GM18909 (cell line): Measurements from ENCODE around the gene ABCB9.
"Not testable (repeated sequence)": the region's sequence is repeated elsewhere in the genome, so short reads cannot be mapped to it uniquely, and the experiment has no call there.

ENCODE experiments used
- ATAC-seq: cut with Tn5 transposase; IDR thresholded peaks from one replicate; pipeline ENCODE4 v1.9.1; 2021; ENCODE audit warnings: mild to moderate bottlenecking; ENCODE audit not compliant: unreplicated experiment, poor library complexity

Gene ABCB9

GRCh38 chr12:122905258-122905657, 61.0 kb downstream of the ABCB9 start:
- ATAC-seq = not testable (repeated sequence)

- ATAC-seq = no peak
Observed at GRCh38 chr12:122903693-122904034, 62.6 kb downstream of the ABCB9 start.

GRCh38 chr12:122902854-122903692, 63.2 kb downstream of the ABCB9 start:
- no peak for ATAC-seq

DNA sequence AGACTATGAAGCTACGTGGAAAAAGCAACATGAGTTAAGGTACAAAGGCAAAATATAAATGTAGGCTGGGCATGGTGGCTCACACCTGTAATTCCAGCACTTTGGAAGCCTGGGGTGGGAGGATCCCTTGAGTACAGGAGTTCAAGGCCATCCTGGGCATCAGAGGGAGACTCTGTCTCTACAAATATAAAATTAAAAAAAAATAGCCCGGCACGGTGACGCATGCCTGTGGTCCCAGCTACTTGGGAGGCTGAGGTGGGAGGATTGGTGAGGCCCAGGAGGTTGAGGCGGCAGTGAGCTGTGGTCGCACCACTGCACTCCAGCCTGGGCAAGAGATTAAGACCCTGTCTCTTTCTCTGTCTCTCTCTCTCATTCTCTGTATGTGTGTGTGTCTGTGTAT, 66.4 kb downstream of the ABCB9 start:
- ATAC-seq = no peak

DNA sequence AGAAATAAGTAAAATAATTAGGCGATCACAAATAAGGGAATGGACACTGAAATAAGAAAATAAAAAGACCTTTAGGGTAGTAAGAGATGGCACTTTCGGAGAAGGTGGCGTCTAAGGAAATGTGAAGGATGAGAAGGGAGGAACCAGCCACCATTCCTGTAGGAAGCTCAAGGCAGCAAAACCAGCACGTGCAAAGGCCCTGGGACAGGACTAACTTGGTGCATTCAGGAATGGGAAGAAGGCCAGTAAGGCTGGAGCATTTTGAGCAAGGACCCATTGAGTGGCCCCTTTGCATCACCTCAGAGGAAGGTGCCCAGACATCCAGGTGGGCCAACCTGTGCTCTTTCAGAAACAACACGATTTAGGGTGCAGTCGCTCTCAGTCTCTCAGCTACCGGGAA, 69.6 kb downstream of the ABCB9 start:
- no peak for ATAC-seq

- ATAC-seq = peak; percentile 47
Observed at GRCh38 chr12:122895704-122896636, 70.3 kb downstream of the ABCB9 start, which contains the start of gene VPS37B. VPS37B (minus strand) TSS chr12:122896124; CDS start chr12:122896062, 62 bp downstream.

GRCh38 chr12:122895320-122895703, 71.0 kb downstream of the ABCB9 start:
- no peak for ATAC-seq

DNA sequence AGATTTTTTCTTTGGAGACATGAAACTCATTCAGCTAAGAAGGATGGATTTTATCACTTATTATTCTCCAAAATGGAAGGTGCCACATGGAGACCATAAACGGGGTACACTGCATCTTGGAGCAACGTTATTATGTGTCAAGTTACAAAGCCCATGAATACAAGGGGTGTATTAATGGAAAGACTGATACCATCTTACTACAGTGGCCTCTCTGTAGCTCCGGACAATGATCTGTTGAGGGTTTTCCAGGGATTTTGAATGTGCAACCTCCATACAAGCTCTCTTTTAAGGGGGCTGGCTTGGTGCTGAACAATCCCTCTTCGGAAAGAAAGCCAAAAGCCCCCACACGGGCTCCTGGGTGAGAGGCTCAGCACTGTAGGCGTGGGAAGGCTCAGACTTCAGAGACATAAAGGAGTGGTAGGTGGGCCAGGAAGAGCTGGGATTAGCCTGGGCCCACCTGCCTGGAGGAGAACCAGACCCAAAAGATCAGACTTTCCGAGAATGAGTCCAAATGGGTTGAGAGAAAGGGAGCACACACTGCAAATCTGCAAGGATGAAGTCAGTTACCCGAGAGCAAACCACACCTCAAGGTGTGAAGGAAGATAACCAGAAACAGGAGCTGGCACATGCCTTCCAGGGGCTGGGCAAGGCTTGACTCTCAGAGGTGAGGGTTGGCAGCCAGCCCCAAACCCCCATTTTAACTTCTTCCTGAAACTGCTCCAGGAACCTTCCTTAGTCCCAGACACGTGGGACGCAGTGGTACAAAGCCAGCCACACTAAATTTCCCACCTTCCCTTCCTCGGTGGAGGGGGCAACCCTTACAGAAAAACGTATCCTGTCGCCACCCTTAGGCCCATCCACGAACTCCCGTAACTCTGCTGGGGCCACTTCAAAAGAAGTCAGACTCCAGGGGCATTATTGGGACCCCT, 71.8 kb downstream of the ABCB9 start:
- ATAC-seq = no peak

GRCh38 chr12:122893208-122894153, 72.8 kb downstream of the ABCB9 start:
- no peak for ATAC-seq

- not testable (repeated sequence) for ATAC-seq
Observed at GRCh38 chr12:122892724-122893123, 73.5 kb downstream of the ABCB9 start.

DNA sequence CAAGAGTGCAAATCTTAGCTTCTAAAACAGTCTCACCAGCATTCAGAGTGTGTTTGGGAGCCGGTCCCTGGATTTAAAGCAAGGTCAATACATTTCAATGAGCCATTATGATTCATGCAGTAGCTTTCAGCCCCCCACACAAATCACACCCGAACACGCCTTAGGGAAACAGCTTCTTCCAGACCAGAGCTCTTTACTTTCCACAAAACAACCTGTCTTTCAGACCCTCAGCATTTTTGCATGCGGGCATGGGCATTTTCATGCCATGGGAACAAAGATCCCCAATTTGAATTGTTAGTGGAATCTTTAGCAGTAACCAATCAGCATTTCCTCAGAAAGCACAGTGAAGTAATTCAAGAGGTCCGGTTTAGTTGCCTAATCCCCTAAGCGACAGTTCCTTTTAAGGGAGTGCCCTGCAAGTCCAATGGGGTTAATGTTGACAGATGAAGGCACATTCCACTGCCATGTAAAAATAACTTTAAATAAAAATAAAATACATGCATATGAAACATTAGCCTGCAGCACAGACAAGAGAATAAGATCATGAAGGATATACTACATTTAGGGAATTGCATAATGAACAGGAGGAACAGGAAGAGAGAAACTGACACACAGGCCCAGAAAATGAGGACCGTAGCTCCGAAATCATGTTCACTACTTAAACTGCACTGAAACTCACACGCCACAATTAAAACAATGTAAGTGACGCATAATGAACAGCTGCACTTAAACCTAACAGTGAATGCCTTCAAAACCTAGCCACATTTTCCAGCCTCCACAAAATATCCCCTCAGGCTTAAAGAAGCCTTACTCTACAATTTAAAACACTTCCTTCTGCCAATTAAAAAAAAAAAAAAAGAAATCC, 74.4 kb downstream of the ABCB9 start:
- ATAC-seq = no peak

GRCh38 chr12:122889761-122890520, 76.3 kb downstream of the ABCB9 start:
- no peak for ATAC-seq

DNA sequence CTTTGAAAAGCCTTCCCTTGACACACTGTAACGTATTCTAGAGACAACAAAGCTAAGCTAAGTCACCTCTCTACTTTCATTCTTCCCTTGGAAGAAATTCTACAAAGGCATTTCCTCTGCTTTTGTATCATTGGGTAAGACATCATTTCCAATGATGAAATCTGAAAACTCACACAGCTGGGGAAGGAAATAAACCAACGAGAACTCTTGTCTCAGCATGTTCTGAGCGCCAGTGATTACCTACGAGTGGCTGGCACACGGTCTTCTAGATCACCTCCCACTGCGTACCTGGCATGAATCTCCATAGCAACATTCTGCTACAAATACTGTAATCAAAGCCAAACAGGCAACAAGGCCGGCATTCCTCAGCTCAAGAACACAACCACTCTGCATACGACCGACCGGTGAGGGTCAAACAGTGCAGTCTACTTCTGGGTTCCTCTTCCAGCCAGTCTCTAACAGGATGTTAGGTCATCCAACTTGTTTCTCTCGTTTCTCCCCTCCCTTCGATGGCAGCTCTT, 78.0 kb downstream of the ABCB9 start:
- ATAC-seq = no peak

GRCh38 chr12:122887819-122888212, 78.4 kb downstream of the ABCB9 start:
- ATAC-seq = peak; percentile 33

- ATAC-seq = peak; percentile 77
Observed at GRCh38 chr12:122886851-122887818, 79.1 kb downstream of the ABCB9 start.

DNA sequence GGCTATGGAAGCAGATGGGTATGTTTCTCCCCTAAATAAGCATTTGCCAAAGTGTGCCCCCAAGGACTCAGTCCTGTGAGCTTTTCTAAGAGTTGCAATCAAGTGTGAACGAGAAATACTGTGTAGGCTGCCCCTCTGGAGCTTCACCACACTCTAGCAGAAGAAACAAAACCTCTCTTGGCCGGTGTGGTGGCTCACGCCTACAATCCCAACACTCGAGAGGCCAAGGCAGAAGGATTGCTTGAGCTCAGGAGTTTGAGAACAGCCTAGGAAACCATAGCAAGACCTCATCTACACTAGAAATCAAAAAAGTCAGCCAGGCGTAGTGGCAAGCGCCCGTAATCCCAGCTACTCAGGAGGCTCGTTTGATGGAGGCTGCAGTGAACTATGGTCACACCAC, 80.1 kb downstream of the ABCB9 start:
- ATAC-seq = no peak
